ENCODE results near the gene TRIM38. TPM values are rescaled to one million over a fixed set of nuclear protein-coding genes. Genes with fewer than 3 reads are reported as not detected.
"Not testable (repeated sequence)": the region's sequence is repeated elsewhere in the genome, so short reads cannot be mapped to it uniquely, and the experiment has no call there.

TRIM38 gene
- total RNA-seq, 2 donors from 2014 or later = 2.5 to 5.2 TPM

GRCh38 chr6:25928562-25929324 is 33.9 kb upstream of the TRIM38 start:
- TF ChIP-seq, protein P1, sequence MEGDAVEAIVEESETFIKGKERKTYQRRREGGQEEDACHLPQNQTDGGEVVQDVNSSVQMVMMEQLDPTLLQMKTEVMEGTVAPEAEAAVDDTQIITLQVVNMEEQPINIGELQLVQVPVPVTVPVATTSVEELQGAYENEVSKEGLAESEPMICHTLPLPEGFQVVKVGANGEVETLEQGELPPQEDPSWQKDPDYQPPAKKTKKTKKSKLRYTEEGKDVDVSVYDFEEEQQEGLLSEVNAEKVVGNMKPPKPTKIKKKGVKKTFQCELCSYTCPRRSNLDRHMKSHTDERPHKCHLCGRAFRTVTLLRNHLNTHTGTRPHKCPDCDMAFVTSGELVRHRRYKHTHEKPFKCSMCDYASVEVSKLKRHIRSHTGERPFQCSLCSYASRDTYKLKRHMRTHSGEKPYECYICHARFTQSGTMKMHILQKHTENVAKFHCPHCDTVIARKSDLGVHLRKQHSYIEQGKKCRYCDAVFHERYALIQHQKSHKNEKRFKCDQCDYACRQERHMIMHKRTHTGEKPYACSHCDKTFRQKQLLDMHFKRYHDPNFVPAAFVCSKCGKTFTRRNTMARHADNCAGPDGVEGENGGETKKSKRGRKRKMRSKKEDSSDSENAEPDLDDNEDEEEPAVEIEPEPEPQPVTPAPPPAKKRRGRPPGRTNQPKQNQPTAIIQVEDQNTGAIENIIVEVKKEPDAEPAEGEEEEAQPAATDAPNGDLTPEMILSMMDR (IDR thresholded peaks at IDR 0.05) = no peak

GRCh38 chr6:25929785-25930184 is 32.8 kb upstream of the TRIM38 start:
- not testable (repeated sequence) for H3K27ac ChIP-seq; H3K27me3 ChIP-seq; DNase-seq (ENCODE audit: low spot score); H3K36me3 ChIP-seq; H3K4me3 ChIP-seq; H3K4me1 ChIP-seq; H3K9me3 ChIP-seq

More at GRCh38 chr6:25928562-25929324, 33.9 kb upstream of the TRIM38 start:
- no peak for DNase-seq (ENCODE audit: low spot score)
- H3K36me3 ChIP-seq = no peaks in the 10 kb centered on the region
- H3K4me1 ChIP-seq = no peaks in the 10 kb centered on the region
- H3K27me3 ChIP-seq = no peaks in the 10 kb centered on the region
- no peaks in the 10 kb centered on the region for H3K9me3 ChIP-seq
- no peak overlapping the region for H3K4me3 ChIP-seq
- H3K27ac ChIP-seq = no peak overlapping the region

- Histone ChIP-seq H3K4me3 (no peak within 1 kb of the TSS), H3K36me3 (no peaks in the 10 kb centered on the region), H3K4me1 (no peaks in the 10 kb centered on the region), H3K9me3 (no peaks in the 10 kb centered on the region), H3K27ac (no peak within 1 kb of the TSS), H3K27me3 (no peaks in the 10 kb centered on the region)
- TF ChIP-seq, protein P1 (IDR thresholded peaks at IDR 0.05) = no peak
- no peak for DNase-seq (ENCODE audit: low spot score)
These were observed 31.8 kb upstream of the TRIM38 start, which contains the start of gene SLC17A2 for GRCh38 chr6:25930532-25931410. Gene SLC17A2, minus strand, starts transcription at chr6:25930691. Its CDS starts 4,895 bp downstream, at chr6:25925796.

DNA sequence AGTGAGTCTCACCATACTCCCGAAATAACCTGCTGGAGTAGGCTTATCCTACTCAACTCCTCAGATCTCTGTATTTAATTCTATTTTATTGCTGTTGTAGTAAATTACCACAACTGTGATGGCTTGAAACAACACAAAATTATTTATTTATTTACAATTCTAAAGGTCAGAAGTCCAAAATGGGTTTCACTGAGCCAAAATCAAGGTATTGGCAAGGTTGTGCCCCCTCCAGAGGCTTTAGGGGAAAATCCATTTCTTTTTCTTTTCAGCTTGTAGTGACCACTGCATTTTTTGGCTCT is 31.2 kb upstream of the TRIM38 start:
- TF ChIP-seq, protein P1 (IDR thresholded peaks at IDR 0.05) = no peak
- Histone ChIP-seq H3K27me3 (no peaks in the 10 kb centered on the region), H3K4me1 (no peaks in the 10 kb centered on the region), H3K27ac (no peak overlapping the region), H3K36me3 (no peaks in the 10 kb centered on the region), H3K4me3 (no peak overlapping the region), H3K9me3 (no peaks in the 10 kb centered on the region)
- no peak for DNase-seq (ENCODE audit: low spot score)

DNA sequence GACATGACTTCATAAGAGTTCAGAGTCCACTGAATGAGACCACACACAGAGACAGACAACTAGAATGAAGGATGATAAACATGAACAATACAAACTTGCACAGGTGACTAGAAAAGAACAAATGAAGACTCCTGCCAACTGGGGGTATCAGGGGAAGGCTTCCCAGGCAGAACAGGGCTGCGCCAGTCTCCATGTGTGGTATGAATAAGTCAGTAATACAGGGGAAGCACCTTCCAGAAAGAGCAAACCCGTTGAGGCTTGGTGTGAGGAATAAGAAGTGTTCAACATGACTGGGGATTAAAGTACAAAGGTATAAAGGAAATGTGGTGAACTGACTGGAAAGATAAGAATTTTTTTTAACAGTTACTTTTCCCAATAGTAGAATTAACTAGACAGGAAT is 28.4 kb upstream of the TRIM38 start:
- Histone ChIP-seq H3K27ac (no peak overlapping the region), H3K36me3 (no peaks in the 10 kb centered on the region), H3K4me3 (no peak overlapping the region), H3K9me3 (no peaks in the 10 kb centered on the region), H3K4me1 (no peaks in the 10 kb centered on the region), H3K27me3 (no peaks in the 10 kb centered on the region)
- TF ChIP-seq, protein P1 (IDR thresholded peaks at IDR 0.05) = no peak
- no peak for DNase-seq (ENCODE audit: low spot score)

GRCh38 chr6:25934735-25935313 is 27.8 kb upstream of the TRIM38 start:
- Histone ChIP-seq H3K27me3 (no peaks in the 10 kb centered on the region), H3K9me3 (no peaks in the 10 kb centered on the region), H3K4me3 (no peak overlapping the region), H3K36me3 (no peaks in the 10 kb centered on the region), H3K27ac (no peak overlapping the region), H3K4me1 (no peaks in the 10 kb centered on the region)
- TF ChIP-seq, protein P1 (IDR thresholded peaks at IDR 0.05) = no peak
- DNase-seq (ENCODE audit: low spot score) = no peak
